GM10248 (cell line): ENCODE data around the gene CACNA2D2.

Source experiments
- CTCF ChIA-PET: fragments of 300-600 bp; sonication (Branson Sonifier 250); formaldehyde crosslinking; extraction: SDS; loops from one replicate; lab custom pipeline; 2021; ENCODE audit warnings: antibody characterized with exemption; lab: Yijun Ruan, JAX
- POLR2A ChIA-PET: fragments of 350-650 bp; sonication (Branson Sonifier 250); formaldehyde crosslinking; extraction: SDS; loops from one replicate; lab custom pipeline; 2020; ENCODE audit warnings: antibody characterized with exemption; lab: Yijun Ruan, JAX
- DNase-seq: peaks from one replicate; pipeline ENCODE4 v3.0.0; 2012; ENCODE audit errors: extremely low spot score
- CTCF ChIP-seq: IDR thresholded peaks from 2 replicates; pipeline ENCODE4 v1.5.1; 2012; ENCODE audit warnings: mild to moderate bottlenecking, low read depth; ENCODE audit errors: extremely low read depth, missing control alignments, control extremely low read depth

The CACNA2D2 gene

GRCh38 chr3:50481992-50482391 lies 21.4 kb downstream of the CACNA2D2 start:
- POLR2A ChIA-PET, result no interaction called here
- no peak for DNase-seq
- CTCF ChIA-PET, result interaction anchor here (1.0 kb wide), 1 partner anchor 7 kb away, joined by 3 read pairs; no protein-coding TSS in a partner anchor
- no peak for TF ChIP-seq CTCF

GRCh38 chr3:50480471-50480870 lies 23.0 kb downstream of the CACNA2D2 start:
- no peak for DNase-seq
- no peak for TF ChIP-seq CTCF
- POLR2A ChIA-PET, result no interaction called here
- CTCF ChIA-PET, result no interaction called here

- DNase-seq, result no peak
- no peak for TF ChIP-seq CTCF
- POLR2A ChIA-PET, result no interaction called here
- CTCF ChIA-PET, result no interaction called here
Observed at GRCh38 chr3:50479523-50479922, 23.9 kb downstream of the CACNA2D2 start.

- no peak for TF ChIP-seq CTCF
- ChIA-PET CTCF (no interaction called here), POLR2A (no interaction called here)
- DNase-seq, result no peak
Observed at GRCh38 chr3:50478671-50479260, 24.7 kb downstream of the CACNA2D2 start.

GRCh38 chr3:50478051-50478450 lies 25.4 kb downstream of the CACNA2D2 start:
- no peak for TF ChIP-seq CTCF
- DNase-seq, result no peak
- POLR2A ChIA-PET, result no interaction called here
- CTCF ChIA-PET, result no interaction called here

GRCh38 chr3:50475348-50475747 lies 28.1 kb downstream of the CACNA2D2 start:
- no peak for DNase-seq
- POLR2A ChIA-PET, result no interaction called here
- TF ChIP-seq CTCF, result no peak
- CTCF ChIA-PET, result interaction anchor here (2.0 kb wide), 1 partner anchor 17 kb away, joined by 7 read pairs; no protein-coding TSS in a partner anchor

- ChIA-PET CTCF (interaction anchor here (0.9 to 2.0 kb wide), 3 partner anchors 8 to 16 kb away, joined by 3 to 7 read pairs (median 6); no protein-coding TSS in a partner anchor), POLR2A (no interaction called here)
- DNase-seq, result no peak
- no peak for TF ChIP-seq CTCF
Observed at GRCh38 chr3:50474717-50475116, 28.7 kb downstream of the CACNA2D2 start.
